ENCODE data around the gene PRDM8. TPM values are rescaled to one million over a fixed set of nuclear protein-coding genes. Genes with fewer than 3 reads are reported as not detected.

The PRDM8 gene
- polyA plus RNA-seq, 2 of the 4 experiments (the other 2 are of a cell fraction) = 0.10 to 0.14 TPM

- ChIA-PET POLR2A (no interaction called here), CTCF (no interaction called here)
- DNase-seq (ENCODE audit: low read depth in 1 of 2, low spot score in 1 of 2) (no peak), FAIRE-seq (no peak), ATAC-seq (no peak)
- H3K4me1 ChIP-seq = no peaks in the 10 kb centered on the region
- WGBS (ENCODE audit: missing lambda C conversion rate) = 87% methylated on average over 4 of the region's 4 CpGs
- no peak overlapping the region for H3K4me2 ChIP-seq
- H3K9me3 ChIP-seq = no peaks in the 10 kb centered on the region
- TF ChIP-seq NPAS2 (CRISPR knock-in tag; IDR thresholded peaks at IDR 0.05; ENCODE audit: borderline replicate concordance) = no peak
- H3K4me3 ChIP-seq = no peak overlapping the region
- H3K27ac ChIP-seq = no peak overlapping the region
Observed at GRCh38 chr4:80253510-80253909, 56.2 kb downstream of the PRDM8 start.

Other genes with a start within 250 kb of the PRDM8 start
- gene ANTXR2, start 124.3 kb upstream of the PRDM8 start, polyA plus RNA-seq (2011; rRNA removed) = 3.0 and 3.7 TPM in 2 replicates
- gene ANTXR2, start 124.3 kb upstream of the PRDM8 start, polyA plus RNA-seq (2017; fragmentation: RNase III; extraction: RNeasy Plus Mini Kit Qiagen cat#74134 plus additional on column Dnase treatment) = 1.8 to 2.3 TPM (median 2.0 TPM) in 3 replicates
- 0.19 TPM in 1 of 2 replicates, not detected in the other for gene FGF5, start 69.2 kb downstream of the PRDM8 start, polyA plus RNA-seq (2011; rRNA removed)
- gene FGF5, start 69.2 kb downstream of the PRDM8 start, polyA plus RNA-seq (2017; fragmentation: RNase III; extraction: RNeasy Plus Mini Kit Qiagen cat#74134 plus additional on column Dnase treatment) = 0.21 to 0.28 TPM (median 0.25 TPM) in 3 replicates
- not detected in 2 replicates for gene CFAP299, start 138.2 kb downstream of the PRDM8 start, polyA plus RNA-seq (2011; rRNA removed)
- not detected in 3 replicates for gene CFAP299, start 138.2 kb downstream of the PRDM8 start, polyA plus RNA-seq (2017; fragmentation: RNase III; extraction: RNeasy Plus Mini Kit Qiagen cat#74134 plus additional on column Dnase treatment)